ENCODE data around the gene DHX15.

DHX15 gene

GRCh38 chr4:24582235-24582832 lies 2.0 kb downstream of the DHX15 start:
- DNase-seq: no peak

GRCh38 chr4:24578364-24578763 lies 6.0 kb downstream of the DHX15 start:
- DNase-seq: no peak

DNA sequence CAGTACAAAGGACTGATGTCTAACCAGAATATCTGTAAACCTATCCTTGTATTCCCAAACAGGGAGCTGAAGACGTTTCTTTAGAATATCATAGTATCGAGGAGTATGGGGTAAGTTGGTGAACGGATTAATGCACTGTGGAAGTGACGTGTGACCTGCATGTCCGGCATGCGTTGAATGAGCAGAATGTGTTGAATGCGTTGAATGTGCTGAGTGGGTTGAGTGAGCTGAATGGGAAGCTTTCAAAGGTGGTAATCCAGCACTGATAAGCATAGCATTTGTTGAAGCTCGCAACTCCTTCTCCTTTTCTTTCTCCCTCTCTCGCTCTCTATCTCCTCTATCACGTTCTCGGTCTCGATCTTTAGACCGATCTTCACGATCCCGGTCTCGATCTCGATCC lies 8.1 kb downstream of the DHX15 start:
- DNase-seq: no peak

DNA sequence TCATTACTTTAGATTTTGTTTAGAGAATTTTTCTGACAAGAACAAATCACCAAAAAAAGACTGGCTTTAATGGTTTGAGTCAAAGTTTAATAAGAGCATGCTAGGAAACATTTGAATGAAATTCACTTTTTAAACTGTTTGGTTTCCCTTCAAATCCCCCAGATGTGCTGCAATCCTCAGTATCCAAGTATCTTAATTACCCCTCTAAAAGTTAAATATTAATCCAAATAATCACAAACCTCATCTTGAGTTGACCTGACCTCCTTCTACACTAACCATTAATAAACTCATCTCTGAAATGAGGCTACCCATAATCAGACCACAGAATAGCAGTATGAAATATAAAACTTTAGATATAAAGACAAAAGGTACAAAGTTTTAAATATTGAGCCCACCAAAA lies 10.1 kb downstream of the DHX15 start:
- no peak for DNase-seq

DNA sequence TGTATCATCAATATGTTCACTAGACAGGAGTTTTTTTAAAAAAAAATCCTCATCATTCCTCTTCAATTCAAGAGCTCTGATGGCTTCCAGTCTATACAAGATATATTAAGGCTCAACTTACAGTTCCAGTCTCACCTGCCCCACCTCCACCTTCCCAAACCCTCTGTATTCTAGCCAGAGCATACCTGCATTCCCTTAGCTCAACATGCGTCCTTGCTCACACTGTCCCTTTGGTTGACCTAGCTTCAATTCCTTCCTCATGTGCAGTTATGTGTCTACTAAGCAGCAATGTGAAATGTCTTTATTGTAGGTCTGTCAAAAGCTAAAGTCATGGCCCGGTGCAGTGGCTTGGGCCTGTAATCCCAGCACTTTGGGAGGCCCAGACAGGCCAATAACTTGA lies 10.8 kb downstream of the DHX15 start:
- no peak for DNase-seq

DNA sequence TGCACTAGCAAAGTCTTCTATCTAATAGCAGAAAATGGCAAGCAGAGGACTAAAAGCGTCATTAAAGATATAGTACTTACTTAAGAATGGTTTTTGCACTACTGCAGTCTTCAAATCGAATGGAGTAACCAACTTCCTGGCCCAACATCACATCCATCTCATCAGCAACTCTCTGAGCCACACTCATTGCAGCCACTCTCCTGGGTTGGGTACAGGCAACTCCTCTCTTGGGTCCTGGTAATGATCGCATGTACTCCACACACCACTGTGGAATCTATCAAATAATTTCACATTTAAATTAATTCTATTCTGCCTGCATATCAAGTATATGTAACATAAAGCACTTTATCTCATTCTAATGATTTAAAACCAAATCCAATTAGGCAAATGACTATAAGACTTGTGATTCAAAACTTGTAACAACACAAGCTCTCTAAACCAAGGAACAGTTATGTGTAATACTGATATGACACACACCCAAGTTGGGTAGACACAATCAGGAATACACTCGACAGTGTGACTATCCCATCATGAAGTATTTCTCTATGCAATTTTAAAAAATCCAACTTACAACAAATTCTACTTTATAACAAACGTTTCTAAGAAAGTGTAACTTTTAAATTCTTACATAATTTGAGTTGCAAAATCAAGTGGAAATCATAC lies 13.6 kb downstream of the DHX15 start:
- no peak for DNase-seq

GRCh38 chr4:24570172-24570571 lies 14.2 kb downstream of the DHX15 start:
- DNase-seq: no peak

- DNase-seq: no peak
Measured at GRCh38 chr4:24569662-24570061, 14.7 kb downstream of the DHX15 start.

- DNase-seq: no peak
Measured at GRCh38 chr4:24568425-24568824, 15.9 kb downstream of the DHX15 start.

DNA sequence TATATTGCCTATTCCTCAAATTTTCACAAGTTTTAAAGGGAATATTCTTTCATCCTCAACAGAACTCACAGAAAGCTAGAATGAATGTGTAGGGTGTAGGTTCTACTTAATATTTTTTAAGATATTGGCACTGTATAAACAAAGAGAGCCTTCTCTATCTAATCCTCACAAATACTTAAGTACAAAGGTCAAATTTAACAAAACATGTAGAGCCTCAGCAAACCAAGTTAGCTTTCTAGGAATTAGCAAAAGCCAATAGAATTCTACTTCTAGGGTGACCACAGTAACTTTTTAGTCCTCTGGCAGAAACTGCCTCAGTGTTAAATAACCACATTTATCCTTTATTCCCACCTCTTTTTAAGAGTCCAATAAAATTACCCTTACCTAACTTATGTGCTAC lies 19.3 kb downstream of the DHX15 start:
- no peak for DNase-seq

- no peak for DNase-seq
Measured at GRCh38 chr4:24564488-24564887, 19.9 kb downstream of the DHX15 start.

GRCh38 chr4:24561438-24562139 lies 22.8 kb downstream of the DHX15 start:
- no peak for DNase-seq

DNA sequence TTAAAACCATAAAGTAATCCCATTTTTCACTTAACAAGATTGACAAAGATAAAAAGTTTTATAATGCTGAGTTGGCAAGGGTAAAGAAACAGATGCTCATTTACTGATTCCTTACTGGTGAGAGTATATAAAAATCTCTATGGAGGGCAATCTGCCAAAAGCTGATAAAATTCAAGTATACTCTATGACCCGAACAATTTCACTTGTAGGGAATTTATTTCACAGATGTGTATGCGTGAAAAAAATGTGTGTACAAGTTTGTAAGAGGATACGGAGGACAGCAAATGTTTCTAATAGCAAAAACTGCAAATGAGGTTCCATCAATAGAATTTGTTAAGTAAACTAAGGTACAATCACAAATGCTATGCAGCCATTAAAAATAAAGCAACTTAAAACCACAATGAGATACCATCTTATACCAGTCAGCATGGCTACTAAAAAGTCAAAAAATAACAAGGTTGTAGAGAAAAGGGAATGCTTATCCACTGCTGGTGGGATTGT lies 23.4 kb downstream of the DHX15 start:
- no peak for DNase-seq

DNA sequence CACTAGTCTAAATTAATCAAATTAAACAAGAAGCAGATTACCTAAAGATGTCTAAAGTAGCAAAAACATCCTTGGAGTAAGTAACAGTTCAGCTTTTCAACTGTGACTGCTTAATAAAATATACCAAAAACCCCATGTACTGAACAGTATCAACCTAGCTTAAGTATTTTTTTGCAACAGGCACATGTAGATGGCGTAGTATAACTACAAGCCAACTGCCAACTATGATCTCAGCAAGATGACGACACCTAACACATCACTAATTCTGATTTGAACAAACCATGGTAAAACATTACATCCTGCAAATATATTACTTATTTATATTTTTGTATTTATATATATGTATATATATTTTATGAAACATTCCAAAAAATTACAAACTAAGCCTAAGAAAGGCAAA lies 24.5 kb downstream of the DHX15 start:
- no peak for DNase-seq

DNA sequence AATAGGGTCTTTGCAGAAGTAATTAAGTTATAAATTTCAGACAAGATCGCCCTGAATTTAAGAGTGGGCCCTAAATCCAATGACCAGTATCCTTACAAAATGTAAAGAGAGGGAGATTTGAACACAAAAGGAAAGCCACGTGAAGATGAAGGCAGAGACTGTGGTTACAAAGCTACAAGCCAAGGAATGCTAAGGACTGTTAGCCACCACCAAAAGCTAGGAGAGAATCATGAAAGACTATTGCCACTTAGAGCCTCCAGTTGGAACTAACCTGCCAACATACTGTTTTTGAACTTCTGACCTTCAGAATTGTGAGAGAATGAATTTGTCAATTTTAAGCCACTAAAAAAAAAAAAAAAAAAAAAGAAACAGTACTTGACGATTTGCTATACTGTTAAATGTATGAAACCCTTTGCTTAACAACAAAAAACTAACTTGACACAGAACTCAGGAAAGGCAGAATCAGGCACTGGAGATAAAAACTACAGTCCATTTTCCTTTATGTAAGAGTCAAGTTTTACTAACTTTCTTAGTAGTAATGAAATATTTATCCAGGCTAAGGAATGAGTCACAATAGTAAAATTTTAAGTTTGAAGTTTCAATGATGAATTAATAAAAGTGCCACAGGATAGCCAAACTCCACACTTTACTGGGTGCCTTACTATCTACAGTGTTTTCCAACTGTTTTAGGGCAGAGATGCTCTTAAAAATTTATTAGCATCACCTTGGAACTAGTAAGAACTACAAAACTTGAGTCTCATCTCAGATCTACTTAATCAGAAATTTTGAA lies 25.1 kb downstream of the DHX15 start:
- DNase-seq: no peak

GRCh38 chr4:24557026-24558025 lies 27.0 kb downstream of the DHX15 start:
- DNase-seq: no peak

GRCh38 chr4:24551492-24552289 lies 32.7 kb downstream of the DHX15 start:
- DNase-seq: no peak

GRCh38 chr4:24550441-24551175 lies 33.7 kb downstream of the DHX15 start:
- no peak for DNase-seq

GRCh38 chr4:24547979-24548378 lies 36.4 kb downstream of the DHX15 start:
- DNase-seq: no peak

- no peak for DNase-seq
Measured at GRCh38 chr4:24544208-24544988, 40.0 kb downstream of the DHX15 start.
